Measurements from ENCODE around the gene SUMF2. TPM values are rescaled to one million over a fixed set of nuclear protein-coding genes. Genes with fewer than 3 reads are reported as not detected.
A peak's percentile ranks its signal among the peaks of the same experiment; 100 is the strongest.

The SUMF2 gene
- total and polyA plus RNA-seq, 2 of the 13 experiments (the other 11 are each of a cell fraction or from before 2014, with no cell fraction given): 48.9 to 54.4 TPM

DNA sequence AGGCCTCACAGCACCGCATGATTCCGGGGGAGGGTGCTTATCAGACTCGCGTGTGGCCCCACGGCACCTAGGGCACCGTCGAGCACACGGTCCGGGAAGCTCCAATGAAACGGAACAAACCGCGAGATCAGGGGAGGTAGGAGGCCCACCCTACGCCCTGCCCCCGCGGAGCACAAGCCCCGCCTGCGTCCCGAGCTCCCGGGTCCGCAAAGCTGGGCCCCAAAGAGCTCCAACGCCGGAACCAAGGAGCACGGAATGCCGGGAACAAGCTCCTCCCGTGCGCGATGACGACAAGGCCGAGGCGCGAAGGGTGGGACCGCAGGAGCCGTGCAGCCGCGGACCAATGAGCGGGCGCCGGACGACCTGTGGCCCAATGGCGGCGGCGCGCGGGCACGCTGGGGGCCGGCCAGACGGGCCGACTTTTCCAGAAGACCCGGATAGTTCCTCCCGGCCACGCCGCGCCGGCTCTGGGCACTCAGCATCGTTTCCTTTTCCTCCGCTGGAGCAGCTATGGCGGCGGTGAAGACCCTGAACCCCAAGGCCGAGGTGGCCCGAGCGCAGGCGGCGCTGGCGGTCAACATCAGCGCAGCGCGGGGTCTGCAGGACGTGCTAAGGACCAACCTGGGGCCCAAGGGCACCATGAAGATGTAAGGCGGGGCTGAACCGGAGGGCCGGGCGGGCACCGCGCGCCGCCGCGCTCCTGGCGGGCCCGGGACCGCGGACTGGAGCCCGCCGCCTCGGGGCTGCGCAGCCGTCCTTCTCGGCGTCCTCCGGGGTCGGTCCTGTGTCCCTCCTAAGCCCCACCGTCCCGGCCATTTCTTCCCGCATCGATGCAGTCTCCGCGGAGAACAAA is 12.5 kb upstream of the SUMF2 start, which contains the start of the genes CCT6A and PSPH (continued):
- TF ChIP-seq, protein P1, sequence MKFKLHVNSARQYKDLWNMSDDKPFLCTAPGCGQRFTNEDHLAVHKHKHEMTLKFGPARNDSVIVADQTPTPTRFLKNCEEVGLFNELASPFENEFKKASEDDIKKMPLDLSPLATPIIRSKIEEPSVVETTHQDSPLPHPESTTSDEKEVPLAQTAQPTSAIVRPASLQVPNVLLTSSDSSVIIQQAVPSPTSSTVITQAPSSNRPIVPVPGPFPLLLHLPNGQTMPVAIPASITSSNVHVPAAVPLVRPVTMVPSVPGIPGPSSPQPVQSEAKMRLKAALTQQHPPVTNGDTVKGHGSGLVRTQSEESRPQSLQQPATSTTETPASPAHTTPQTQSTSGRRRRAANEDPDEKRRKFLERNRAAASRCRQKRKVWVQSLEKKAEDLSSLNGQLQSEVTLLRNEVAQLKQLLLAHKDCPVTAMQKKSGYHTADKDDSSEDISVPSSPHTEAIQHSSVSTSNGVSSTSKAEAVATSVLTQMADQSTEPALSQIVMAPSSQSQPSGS (CRISPR knock-in tag; IDR thresholded peaks at IDR 0.05): peak; percentile 84
- TF ChIP-seq, protein P2, sequence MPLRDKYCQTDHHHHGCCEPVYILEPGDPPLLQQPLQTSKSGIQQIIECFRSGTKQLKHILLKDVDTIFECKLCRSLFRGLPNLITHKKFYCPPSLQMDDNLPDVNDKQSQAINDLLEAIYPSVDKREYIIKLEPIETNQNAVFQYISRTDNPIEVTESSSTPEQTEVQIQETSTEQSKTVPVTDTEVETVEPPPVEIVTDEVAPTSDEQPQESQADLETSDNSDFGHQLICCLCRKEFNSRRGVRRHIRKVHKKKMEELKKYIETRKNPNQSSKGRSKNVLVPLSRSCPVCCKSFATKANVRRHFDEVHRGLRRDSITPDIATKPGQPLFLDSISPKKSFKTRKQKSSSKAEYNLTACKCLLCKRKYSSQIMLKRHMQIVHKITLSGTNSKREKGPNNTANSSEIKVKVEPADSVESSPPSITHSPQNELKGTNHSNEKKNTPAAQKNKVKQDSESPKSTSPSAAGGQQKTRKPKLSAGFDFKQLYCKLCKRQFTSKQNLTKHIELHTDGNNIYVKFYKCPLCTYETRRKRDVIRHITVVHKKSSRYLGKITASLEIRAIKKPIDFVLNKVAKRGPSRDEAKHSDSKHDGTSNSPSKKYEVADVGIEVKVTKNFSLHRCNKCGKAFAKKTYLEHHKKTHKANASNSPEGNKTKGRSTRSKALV (CRISPR knock-in tag; IDR thresholded peaks at IDR 0.05): no peak
- TF ChIP-seq XBP1 (CRISPR knock-in tag; IDR thresholded peaks at IDR 0.05): 0 out of 2 replicates have a peak, but pooled peaks have one; percentile 63
- TF ChIP-seq POLR2AphosphoS2 (IDR thresholded peaks at IDR 0.05; ENCODE audit: low read depth, low read length): no peak
- no peak for TF ChIP-seq ZFP62 (CRISPR knock-in tag; IDR thresholded peaks at IDR 0.05)
- peak; percentile 62 for TF ChIP-seq GATAD2A (CRISPR knock-in tag; IDR thresholded peaks at IDR 0.05)
- no peak for TF ChIP-seq TBL1XR1 (IDR thresholded peaks at IDR 0.05; ENCODE audit: borderline replicate concordance, low read length, partially characterized antibody)
- no peak for TF ChIP-seq MAF1 (CRISPR knock-in tag; IDR thresholded peaks at IDR 0.05; ENCODE audit: borderline replicate concordance)
- TF ChIP-seq, protein P3, sequence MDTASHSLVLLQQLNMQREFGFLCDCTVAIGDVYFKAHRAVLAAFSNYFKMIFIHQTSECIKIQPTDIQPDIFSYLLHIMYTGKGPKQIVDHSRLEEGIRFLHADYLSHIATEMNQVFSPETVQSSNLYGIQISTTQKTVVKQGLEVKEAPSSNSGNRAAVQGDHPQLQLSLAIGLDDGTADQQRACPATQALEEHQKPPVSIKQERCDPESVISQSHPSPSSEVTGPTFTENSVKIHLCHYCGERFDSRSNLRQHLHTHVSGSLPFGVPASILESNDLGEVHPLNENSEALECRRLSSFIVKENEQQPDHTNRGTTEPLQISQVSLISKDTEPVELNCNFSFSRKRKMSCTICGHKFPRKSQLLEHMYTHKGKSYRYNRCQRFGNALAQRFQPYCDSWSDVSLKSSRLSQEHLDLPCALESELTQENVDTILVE (CRISPR knock-in tag; IDR thresholded peaks at IDR 0.05): peak; percentile 96
- TF ChIP-seq HNRNPL (IDR thresholded peaks at IDR 0.05; ENCODE audit: low read depth, low read length): 0 out of 2 replicates have a peak, but pooled peaks have one; percentile 64
- TF ChIP-seq ZNF567 (CRISPR knock-in tag; IDR thresholded peaks at IDR 0.05; ENCODE audit: borderline replicate concordance): no peak; the same call in 1 of the 2 replicates
- TF ChIP-seq ZNF570 (CRISPR knock-in tag; IDR thresholded peaks at IDR 0.05; ENCODE audit: borderline replicate concordance): no peak
- TF ChIP-seq ZFP36 (IDR thresholded peaks at IDR 0.05; ENCODE audit: borderline replicate concordance, low read depth, low read length, partially characterized antibody): no peak
- TF ChIP-seq ZNF550 (CRISPR knock-in tag; IDR thresholded peaks at IDR 0.05; ENCODE audit: borderline replicate concordance): 0 out of 2 replicates have a peak, but pooled peaks have one; percentile 8
- peak; percentile 85 for TF ChIP-seq ERF (CRISPR knock-in tag; IDR thresholded peaks at IDR 0.05)
- TF ChIP-seq ZNF256 (CRISPR knock-in tag; conservative IDR thresholded peaks at IDR 0.05): no peak
- TF ChIP-seq ZNF180 (CRISPR knock-in tag; IDR thresholded peaks at IDR 0.05; ENCODE audit: borderline replicate concordance, low read depth): no peak
- no peak; the same call in 1 of the 2 replicates for TF ChIP-seq ZNF230 (CRISPR knock-in tag; IDR thresholded peaks at IDR 0.05)
- TF ChIP-seq, protein P4, sequence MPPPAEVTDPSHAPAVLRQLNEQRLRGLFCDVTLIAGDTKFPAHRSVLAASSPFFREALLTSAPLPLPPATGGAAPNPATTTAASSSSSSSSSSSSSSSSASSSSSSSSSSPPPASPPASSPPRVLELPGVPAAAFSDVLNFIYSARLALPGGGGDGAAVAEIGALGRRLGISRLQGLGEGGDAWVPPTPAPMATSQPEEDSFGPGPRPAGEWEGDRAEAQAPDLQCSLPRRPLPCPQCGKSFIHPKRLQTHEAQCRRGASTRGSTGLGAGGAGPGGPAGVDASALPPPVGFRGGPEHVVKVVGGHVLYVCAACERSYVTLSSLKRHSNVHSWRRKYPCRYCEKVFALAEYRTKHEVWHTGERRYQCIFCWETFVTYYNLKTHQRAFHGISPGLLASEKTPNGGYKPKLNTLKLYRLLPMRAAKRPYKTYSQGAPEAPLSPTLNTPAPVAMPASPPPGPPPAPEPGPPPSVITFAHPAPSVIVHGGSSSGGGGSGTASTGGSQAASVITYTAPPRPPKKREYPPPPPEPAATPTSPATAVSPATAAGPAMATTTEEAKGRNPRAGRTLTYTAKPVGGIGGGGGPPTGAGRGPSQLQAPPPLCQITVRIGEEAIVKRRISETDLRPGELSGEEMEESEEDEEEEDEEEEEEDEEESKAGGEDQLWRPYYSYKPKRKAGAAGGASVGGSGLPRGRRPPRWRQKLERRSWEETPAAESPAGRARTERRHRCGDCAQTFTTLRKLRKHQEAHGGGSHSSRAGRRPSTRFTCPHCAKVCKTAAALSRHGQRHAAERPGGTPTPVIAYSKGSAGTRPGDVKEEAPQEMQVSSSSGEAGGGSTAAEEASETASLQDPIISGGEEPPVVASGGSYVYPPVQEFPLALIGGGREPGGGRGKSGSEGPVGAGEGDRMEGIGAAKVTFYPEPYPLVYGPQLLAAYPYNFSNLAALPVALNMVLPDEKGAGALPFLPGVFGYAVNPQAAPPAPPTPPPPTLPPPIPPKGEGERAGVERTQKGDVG (CRISPR knock-in tag; IDR thresholded peaks at IDR 0.05; ENCODE audit: borderline replicate concordance): peak; percentile 86

All from HepG2 (cell line).